ENCODE data around the gene SLC28A1. TPM values are rescaled to one million over a fixed set of nuclear protein-coding genes. Genes with fewer than 3 reads are reported as not detected.

Gene SLC28A1
- polyA plus RNA-seq, 1 of the 3 experiments (the other 2 are of a cell fraction): not detected

DNA sequence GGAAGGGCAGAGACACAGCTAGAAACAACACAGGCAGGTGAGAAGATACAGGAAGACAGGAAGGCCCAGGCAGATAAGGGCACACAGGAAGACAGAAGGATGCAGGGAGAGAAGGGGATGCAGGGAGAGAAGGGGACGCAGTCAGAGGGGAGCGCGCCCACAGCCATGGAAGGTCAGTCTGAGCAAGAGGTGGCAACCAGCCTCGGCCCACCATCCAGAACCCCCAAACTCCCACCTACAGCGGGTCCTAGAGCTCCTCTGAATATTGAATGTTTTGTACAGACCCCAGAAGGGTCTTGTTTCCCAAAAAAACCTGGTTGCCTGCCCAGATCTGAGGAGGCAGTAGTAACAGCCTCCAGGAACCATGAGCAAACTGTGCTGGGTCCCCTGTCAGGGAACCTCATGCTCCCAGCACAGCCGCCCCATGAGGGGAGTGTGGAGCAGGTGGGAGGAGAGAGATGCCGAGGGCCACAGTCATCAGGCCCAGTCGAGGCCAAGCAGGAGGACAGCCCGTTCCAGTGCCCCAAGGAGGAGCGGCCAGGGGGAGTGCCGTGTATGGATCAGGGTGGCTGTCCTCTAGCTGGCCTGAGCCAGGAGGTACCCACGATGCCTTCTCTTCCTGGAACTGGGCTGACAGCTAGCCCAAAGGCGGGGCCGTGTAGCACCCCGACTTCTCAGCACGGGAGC lies 27.6 kb upstream of the SLC28A1 start:
- CTCF ChIA-PET: interaction anchor here (1.7 kb wide), 1 partner anchor 16 kb away, joined by 4 read pairs; no protein-coding TSS in a partner anchor
- Histone ChIP-seq H3F3A (replicated peaks; ENCODE audit: insufficient read depth) (no peaks in the 10 kb centered on the region), H3K4me2 (no peak overlapping the region), H3K9me2 (no peaks in the 10 kb centered on the region), H3K9me3 (no peaks in the 10 kb centered on the region), H3K27me3 (ENCODE audit: insufficient read depth) (no peaks in the 10 kb centered on the region), H3K27ac (ENCODE audit: low read depth in 2 of 2, low read length in 1 of 2) (no peak overlapping the region), H3K79me2 (ENCODE audit: insufficient read depth) (no peaks in the 10 kb centered on the region), H3K9ac (no peak overlapping the region), H2AFZ (ENCODE audit: low read depth) (no peak overlapping the region), H4K20me1 (ENCODE audit: insufficient read depth) (no peaks in the 10 kb centered on the region), H3K36me3 (replicated peaks in 1 of 2; ENCODE audit: control insufficient read depth in 1 of 2, insufficient read depth in 2 of 2, low read length in 1 of 2) (no peaks in the 10 kb centered on the region), H3K4me3 (ENCODE audit: low read depth in 2 of 2, low read length in 1 of 2) (no peak overlapping the region), H3K4me1 (ENCODE audit: control insufficient read depth in 1 of 2, insufficient read depth in 2 of 2, low read depth in 1 of 2, low read length in 1 of 2) (no peaks in the 10 kb centered on the region)
- POLR2A ChIA-PET: no interaction called here
- WGBS (ENCODE audit: low lambda C conversion rate): 82% methylated on average over 11 of the region's 16 CpGs
- no peak for DNase-seq
- TF ChIP-seq RFX5 (IDR thresholded peaks at IDR 0.05; ENCODE audit: low read length) (no peak), CHD2 (IDR thresholded peaks at IDR 0.05; ENCODE audit: low read length, partially characterized antibody) (no peak), POLR2AphosphoS5 (IDR thresholded peaks at IDR 0.05; ENCODE audit: low read depth, low read length) (no peak), EP300 (IDR thresholded peaks at IDR 0.05; ENCODE audit: borderline replicate concordance in 1 of 2, low read depth in 1 of 2, low read length in 1 of 2) (no peak), NFIC (IDR thresholded peaks at IDR 0.05; ENCODE audit: borderline replicate concordance) (no peak), FOXM1 (IDR thresholded peaks at IDR 0.05; ENCODE audit: low read depth) (no peak), MXI1 (IDR thresholded peaks at IDR 0.05; ENCODE audit: low read depth, low read length) (no peak), RCOR1 (IDR thresholded peaks at IDR 0.05; ENCODE audit: low read length) (no peak), JUND (IDR thresholded peaks at IDR 0.05) (no peak)
- TF ChIP-seq, protein P1, sequence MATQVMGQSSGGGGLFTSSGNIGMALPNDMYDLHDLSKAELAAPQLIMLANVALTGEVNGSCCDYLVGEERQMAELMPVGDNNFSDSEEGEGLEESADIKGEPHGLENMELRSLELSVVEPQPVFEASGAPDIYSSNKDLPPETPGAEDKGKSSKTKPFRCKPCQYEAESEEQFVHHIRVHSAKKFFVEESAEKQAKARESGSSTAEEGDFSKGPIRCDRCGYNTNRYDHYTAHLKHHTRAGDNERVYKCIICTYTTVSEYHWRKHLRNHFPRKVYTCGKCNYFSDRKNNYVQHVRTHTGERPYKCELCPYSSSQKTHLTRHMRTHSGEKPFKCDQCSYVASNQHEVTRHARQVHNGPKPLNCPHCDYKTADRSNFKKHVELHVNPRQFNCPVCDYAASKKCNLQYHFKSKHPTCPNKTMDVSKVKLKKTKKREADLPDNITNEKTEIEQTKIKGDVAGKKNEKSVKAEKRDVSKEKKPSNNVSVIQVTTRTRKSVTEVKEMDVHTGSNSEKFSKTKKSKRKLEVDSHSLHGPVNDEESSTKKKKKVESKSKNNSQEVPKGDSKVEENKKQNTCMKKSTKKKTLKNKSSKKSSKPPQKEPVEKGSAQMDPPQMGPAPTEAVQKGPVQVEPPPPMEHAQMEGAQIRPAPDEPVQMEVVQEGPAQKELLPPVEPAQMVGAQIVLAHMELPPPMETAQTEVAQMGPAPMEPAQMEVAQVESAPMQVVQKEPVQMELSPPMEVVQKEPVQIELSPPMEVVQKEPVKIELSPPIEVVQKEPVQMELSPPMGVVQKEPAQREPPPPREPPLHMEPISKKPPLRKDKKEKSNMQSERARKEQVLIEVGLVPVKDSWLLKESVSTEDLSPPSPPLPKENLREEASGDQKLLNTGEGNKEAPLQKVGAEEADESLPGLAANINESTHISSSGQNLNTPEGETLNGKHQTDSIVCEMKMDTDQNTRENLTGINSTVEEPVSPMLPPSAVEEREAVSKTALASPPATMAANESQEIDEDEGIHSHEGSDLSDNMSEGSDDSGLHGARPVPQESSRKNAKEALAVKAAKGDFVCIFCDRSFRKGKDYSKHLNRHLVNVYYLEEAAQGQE (IDR thresholded peaks at IDR 0.05; ENCODE audit: low read depth, low read length): no peak
- TF ChIP-seq, protein P2, sequence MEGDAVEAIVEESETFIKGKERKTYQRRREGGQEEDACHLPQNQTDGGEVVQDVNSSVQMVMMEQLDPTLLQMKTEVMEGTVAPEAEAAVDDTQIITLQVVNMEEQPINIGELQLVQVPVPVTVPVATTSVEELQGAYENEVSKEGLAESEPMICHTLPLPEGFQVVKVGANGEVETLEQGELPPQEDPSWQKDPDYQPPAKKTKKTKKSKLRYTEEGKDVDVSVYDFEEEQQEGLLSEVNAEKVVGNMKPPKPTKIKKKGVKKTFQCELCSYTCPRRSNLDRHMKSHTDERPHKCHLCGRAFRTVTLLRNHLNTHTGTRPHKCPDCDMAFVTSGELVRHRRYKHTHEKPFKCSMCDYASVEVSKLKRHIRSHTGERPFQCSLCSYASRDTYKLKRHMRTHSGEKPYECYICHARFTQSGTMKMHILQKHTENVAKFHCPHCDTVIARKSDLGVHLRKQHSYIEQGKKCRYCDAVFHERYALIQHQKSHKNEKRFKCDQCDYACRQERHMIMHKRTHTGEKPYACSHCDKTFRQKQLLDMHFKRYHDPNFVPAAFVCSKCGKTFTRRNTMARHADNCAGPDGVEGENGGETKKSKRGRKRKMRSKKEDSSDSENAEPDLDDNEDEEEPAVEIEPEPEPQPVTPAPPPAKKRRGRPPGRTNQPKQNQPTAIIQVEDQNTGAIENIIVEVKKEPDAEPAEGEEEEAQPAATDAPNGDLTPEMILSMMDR (IDR thresholded peaks at IDR 0.05): no peak

All from SK-N-SH (cell line).